ENCODE results near the gene DPP3.

The DPP3 gene

DNA sequence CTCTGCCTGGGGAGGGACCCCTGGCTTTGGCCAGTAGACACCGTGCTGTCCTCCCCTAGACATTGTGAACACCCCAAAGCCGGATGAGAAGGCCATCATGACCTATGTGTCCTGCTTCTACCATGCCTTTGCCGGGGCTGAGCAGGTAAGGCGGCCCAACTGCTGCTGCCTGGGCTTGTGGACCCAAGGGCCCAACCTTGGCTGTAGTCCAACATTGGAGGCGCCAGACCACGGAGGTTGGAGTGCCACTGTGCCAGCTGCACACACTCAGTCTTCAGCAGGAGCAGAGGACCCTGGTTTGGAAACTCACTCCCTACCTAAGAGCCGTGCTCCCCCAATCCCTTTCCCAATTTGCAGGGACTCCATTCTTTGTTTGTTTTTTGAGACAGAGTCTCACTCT, 75.9 kb downstream of the DPP3 start:
- no peak for DNase-seq (ENCODE audit: low read depth in 2 of 2)

DNA sequence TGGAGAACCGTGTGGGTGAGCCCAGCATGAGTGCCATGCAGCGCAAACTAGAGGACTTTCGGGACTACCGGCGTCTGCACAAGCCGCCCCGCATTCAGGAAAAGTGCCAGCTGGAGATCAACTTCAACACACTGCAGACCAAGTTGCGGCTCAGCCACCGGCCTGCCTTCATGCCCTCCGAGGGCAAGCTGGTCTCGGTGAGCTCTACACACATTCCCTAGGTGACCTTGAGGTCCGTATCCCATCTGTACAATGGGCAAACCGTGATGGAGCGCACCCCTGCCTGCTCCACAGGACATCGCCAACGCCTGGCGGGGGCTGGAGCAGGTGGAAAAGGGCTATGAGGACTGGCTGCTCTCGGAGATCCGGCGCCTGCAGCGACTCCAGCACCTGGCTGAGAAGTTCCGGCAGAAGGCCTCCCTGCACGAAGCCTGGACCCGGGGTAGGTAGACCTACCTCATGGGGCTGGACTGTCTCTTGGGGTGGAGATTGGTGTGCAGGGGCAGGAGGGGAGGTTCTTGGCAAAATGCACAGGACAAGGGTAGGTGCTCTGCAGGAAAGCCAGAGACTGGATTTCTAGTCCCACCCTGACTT, 77.6 kb downstream of the DPP3 start:
- no peak for DNase-seq (ENCODE audit: low read depth in 2 of 2)

Data from stimulated activated CD8-positive, alpha-beta memory T cell treated with anti-CD3 and anti-CD28 coated beads, Interleukin-2, amount 100 ng/mL, for 1 hour (primary cell).